PC-3 (cell line): ENCODE results near the gene ELMOD1. TPM values are rescaled to one million over a fixed set of nuclear protein-coding genes. Genes with fewer than 3 reads are reported as not detected.
A peak's percentile ranks its signal among the peaks of the same experiment; 100 is the strongest.

Source experiments
- ATAC-seq: fragments of 200-7000 bp; cut with Tn5 transposase; 2 replicates; pipeline ENCODE4 v1.9.1; 2020; ENCODE audit warnings: mild to moderate bottlenecking, moderate library complexity
- BruUV-seq: library from RNA; stranded (reverse); fragments of 400-500 nt; replicated peaks from 2 replicates; lab custom pipeline; 2021; lab: Mats Ljungman, UMichigan
- CTCF ChIA-PET: fragments of 300-600 bp; sonication (Branson Sonifier 250); formaldehyde crosslinking; loops from one replicate; lab custom pipeline; 2022; ENCODE audit warnings: antibody characterized with exemption; lab: Charles Lee
- POLR2A ChIA-PET: fragments of 300-600 bp; sonication (Branson Sonifier 250); formaldehyde crosslinking; loops from one replicate; lab custom pipeline; 2022; ENCODE audit warnings: antibody characterized with exemption; ENCODE audit not compliant: unreplicated experiment; lab: Charles Lee
- DNase-seq: peaks from one replicate; pipeline ENCODE4 v3.0.0-alpha.2; 2015
- H2AFZ ChIP-seq: fragments of 300-600 bp; sonication (generic); 2 replicates; pipeline ENCODE4 v1.6.0; 2016; ENCODE audit warnings: antibody characterized with exemption, low read length
- H3F3A ChIP-seq: fragments of 300-600 bp; sonication (generic); one replicate; pipeline ENCODE4 v1.6.0; 2017; ENCODE audit warnings: antibody characterized with exemption, low read length, control low read depth, mild to moderate bottlenecking; ENCODE audit not compliant: unreplicated experiment
- H3K27ac ChIP-seq: fragments of 300-600 bp; sonication (generic); 2 replicates; pipeline ENCODE4 v1.5.1; 2016; ENCODE audit warnings: mild to moderate bottlenecking, low read length
- H3K27me3 ChIP-seq: fragments of 300-600 bp; sonication (generic); 2 replicates; pipeline ENCODE4 v1.6.1; 2016; ENCODE audit warnings: low read length, mixed read lengths
- H3K36me3 ChIP-seq: fragments of 300-600 bp; sonication (generic); 2 replicates; pipeline ENCODE4 v1.6.1; 2016; ENCODE audit warnings: low read depth, mixed run types, low read length, mixed read lengths
- H3K4me1 ChIP-seq: fragments of 300-600 bp; sonication (generic); 2 replicates; pipeline ENCODE4 v1.5.1; 2016; ENCODE audit warnings: low read length; ENCODE audit not compliant: insufficient read depth
- H3K4me2 ChIP-seq: fragments of 300-600 bp; sonication (generic); 2 replicates; pipeline ENCODE4 v1.6.0; 2016; ENCODE audit warnings: low read length
- H3K4me3 ChIP-seq: fragments of 300-600 bp; sonication (generic); 2 replicates; pipeline ENCODE4 v1.5.1; 2016; ENCODE audit warnings: mild to moderate bottlenecking, low read length, mixed read lengths
- H3K79me2 ChIP-seq: fragments of 300-600 bp; sonication (generic); 2 replicates; pipeline ENCODE4 v1.6.1; 2017; ENCODE audit warnings: low read length, mixed read lengths
- H3K9ac ChIP-seq: fragments of 300-600 bp; sonication (generic); 2 replicates; pipeline ENCODE4 v1.6.0; 2016; ENCODE audit warnings: mild to moderate bottlenecking, low read length
- H3K9me2 ChIP-seq: fragments of 300-600 bp; sonication (generic); replicated peaks from 2 replicates; pipeline ENCODE4 v1.6.1; 2016; ENCODE audit warnings: mixed run types, low read length, mixed read lengths
- H3K9me3 ChIP-seq: fragments of 300-600 bp; sonication (generic); 2 replicates; pipeline ENCODE4 v1.6.1; 2016; ENCODE audit warnings: low read length, mixed read lengths
- H4K20me1 ChIP-seq: fragments of 300-600 bp; sonication (generic); 2 replicates; pipeline ENCODE4 v1.6.1; 2016; ENCODE audit warnings: low read length, mixed read lengths
- CTCF ChIP-seq: fragments of 300-600 bp; sonication (generic); conservative IDR thresholded peaks from 2 replicates; pipeline ENCODE4 v1.5.1; 2017; ENCODE audit warnings: antibody characterized with exemption, low read depth, mild to moderate bottlenecking, low read length
- EZH2 ChIP-seq: fragments of 300-600 bp; sonication (generic); IDR thresholded peaks from one replicate; pipeline ENCODE4 v1.6.1; 2017; ENCODE audit warnings: antibody characterized with exemption, mild to moderate bottlenecking, low read length; ENCODE audit not compliant: unreplicated experiment
- EZH2phosphoT487 ChIP-seq: fragments of 300-600 bp; sonication (generic); IDR thresholded peaks from 2 replicates; pipeline ENCODE4 v1.6.1; 2018; ENCODE audit warnings: mild to moderate bottlenecking, antibody characterized with exemption, low read length, borderline replicate concordance
- intact Hi-C: fragments of 100-400 bp; cut with micrococcal nuclease; formaldehyde crosslinking; loops from 2 replicates; pipeline ENCODE4 v1.9.0; 2023
- total RNA-seq: library from RNA; depleted of rRNA; stranded (reverse); fragments of >200 nt; gene quantifications from 2 replicates; pipeline ENCODE4 v1.2.3, GENCODE V29; 2014

The ELMOD1 gene
- total RNA-seq, 1 experiment from 2014 or later = not detected

DNA sequence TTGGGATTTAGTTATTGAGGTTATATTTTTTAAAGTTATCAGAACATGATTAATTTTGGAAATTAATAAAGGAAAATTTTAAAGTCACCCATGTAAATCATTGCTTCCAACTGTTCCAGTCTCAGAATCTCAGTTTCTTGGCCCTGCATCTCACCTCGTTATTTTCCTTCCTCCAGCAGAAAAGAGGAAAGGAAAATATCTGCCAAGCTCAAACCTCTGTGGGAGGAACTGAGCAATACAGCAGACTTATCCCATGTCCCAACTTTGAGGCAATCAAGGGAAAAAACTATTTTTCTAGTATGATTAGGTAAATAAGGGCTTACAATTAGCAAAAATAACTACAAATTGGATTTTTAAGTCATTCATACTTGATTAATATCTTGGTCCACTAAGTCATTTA, 30.1 kb downstream of the ELMOD1 start:
- Histone ChIP-seq H3K9me3 (no peaks in the 10 kb centered on the region), H4K20me1 (0 out of 2 replicates have a peak, but pooled peaks cover 6% of the 10 kb centered on the region), H3K9me2 (no peaks in the 10 kb centered on the region), H3K79me2 (no peaks in the 10 kb centered on the region), H3K4me3 (no peak overlapping the region), H2AFZ (no peak overlapping the region), H3F3A (no peaks in the 10 kb centered on the region), H3K4me2 (no peak overlapping the region), H3K27ac (no peak overlapping the region), H3K36me3 (no peaks in the 10 kb centered on the region), H3K27me3 (peaks cover 97% of the 10 kb centered on the region), H3K4me1 (no peaks in the 10 kb centered on the region), H3K9ac (no peak overlapping the region)
- ATAC-seq = no peak
- no TSS peak for BruUV-seq
- ChIA-PET POLR2A (no interaction called here), CTCF (no interaction called here)
- intact Hi-C loops = no loop called here
- TF ChIP-seq EZH2 (no peak), CTCF (no peak), EZH2phosphoT487 (no peak)
- no peak for DNase-seq

DNA sequence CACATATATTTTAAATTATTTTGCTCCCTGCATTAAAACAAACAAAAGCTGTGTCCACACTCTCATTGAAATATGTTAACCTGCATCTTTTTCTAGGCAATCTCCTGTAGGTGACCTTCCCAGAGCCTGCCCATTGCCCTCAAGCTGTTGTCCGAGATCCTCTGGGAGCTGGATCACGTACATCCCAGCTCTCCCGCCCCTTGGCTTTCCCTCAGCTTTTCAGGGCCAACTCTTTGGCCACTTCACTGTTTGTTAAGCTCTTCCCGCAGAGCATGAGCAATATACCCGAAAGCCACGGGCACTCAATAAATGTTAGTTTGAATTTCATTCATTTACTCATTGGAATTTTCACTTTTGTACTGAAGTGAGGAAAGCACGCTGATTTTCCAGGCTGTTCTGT, 32.2 kb downstream of the ELMOD1 start:
- POLR2A ChIA-PET = no interaction called here
- no peak overlapping the region for H2AFZ ChIP-seq
- ATAC-seq (peak; percentile 38; the same call in 1 of the 2 replicates), DNase-seq (peak; percentile 39)
- H3K27ac ChIP-seq = no peak overlapping the region
- H3K9ac ChIP-seq = no peak overlapping the region
- CTCF ChIA-PET = no interaction called here
- no peaks in the 10 kb centered on the region for H3K9me2 ChIP-seq
- no peaks in the 10 kb centered on the region for H3K79me2 ChIP-seq
- no peak for TF ChIP-seq EZH2
- TF ChIP-seq CTCF = no peak
- no peak for TF ChIP-seq EZH2phosphoT487
- H4K20me1 ChIP-seq = 0 out of 2 replicates have a peak, but pooled peaks cover 6% of the 10 kb centered on the region
- intact Hi-C loops = no loop called here
- H3K27me3 ChIP-seq = peaks cover 93% of the 10 kb centered on the region
- no peak overlapping the region for H3K4me2 ChIP-seq
- H3F3A ChIP-seq = no peaks in the 10 kb centered on the region
- H3K9me3 ChIP-seq = no peaks in the 10 kb centered on the region
- no peaks in the 10 kb centered on the region for H3K36me3 ChIP-seq
- H3K4me3 ChIP-seq = no peak overlapping the region
- no TSS peak for BruUV-seq
- no peaks in the 10 kb centered on the region for H3K4me1 ChIP-seq

DNA sequence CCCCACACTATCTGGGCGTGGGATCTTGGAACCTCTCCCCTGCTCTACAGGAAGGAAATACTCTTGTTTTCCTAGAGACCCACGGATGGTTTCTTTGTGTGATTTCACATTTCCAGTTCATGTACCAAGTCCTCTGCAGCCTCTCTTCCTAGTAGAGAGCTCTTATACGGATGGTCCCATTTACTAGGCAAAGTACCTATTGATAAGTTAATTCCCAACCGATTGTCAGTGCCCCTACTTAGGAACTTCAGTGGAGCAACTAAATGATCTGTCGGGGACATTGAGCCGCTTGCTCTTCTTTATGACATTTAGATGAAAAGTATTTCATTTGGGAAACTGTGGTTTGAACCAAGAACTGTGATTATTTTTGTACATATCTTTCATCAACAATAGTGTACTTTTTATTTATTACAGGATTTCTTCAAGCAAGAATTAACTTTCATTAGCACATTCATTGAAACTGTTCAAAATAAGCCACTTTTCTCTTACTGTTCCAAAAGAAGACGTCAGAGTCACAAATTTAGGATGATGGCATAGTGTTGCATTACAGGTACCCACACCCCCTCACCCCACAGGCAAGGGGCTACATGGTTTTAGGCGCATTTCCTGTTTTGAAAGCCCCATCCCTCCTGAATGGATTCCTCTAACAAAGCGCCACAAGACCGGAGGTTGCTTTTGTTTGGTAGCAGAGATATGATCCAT, 34.2 kb downstream of the ELMOD1 start:
- ChIA-PET CTCF (no interaction called here), POLR2A (no interaction called here)
- no peaks in the 10 kb centered on the region for H3K9me2 ChIP-seq
- H2AFZ ChIP-seq = no peak overlapping the region
- DNase-seq (no peak), ATAC-seq (no peak)
- no peaks in the 10 kb centered on the region for H3K4me1 ChIP-seq
- H3K9ac ChIP-seq = no peak overlapping the region
- no peaks in the 10 kb centered on the region for H3K36me3 ChIP-seq
- H3F3A ChIP-seq = no peaks in the 10 kb centered on the region
- peaks cover 91% of the 10 kb centered on the region for H3K27me3 ChIP-seq
- intact Hi-C loops = no loop called here
- H3K9me3 ChIP-seq = no peaks in the 10 kb centered on the region
- H3K4me2 ChIP-seq = no peak overlapping the region
- no peak overlapping the region for H3K4me3 ChIP-seq
- BruUV-seq = no TSS peak
- no peak for TF ChIP-seq CTCF
- peak; percentile 65; the same call in 1 of the 2 replicates for TF ChIP-seq EZH2phosphoT487
- peak; percentile 41 for TF ChIP-seq EZH2
- no peaks in the 10 kb centered on the region for H3K79me2 ChIP-seq
- H3K27ac ChIP-seq = no peak overlapping the region
- H4K20me1 ChIP-seq = 0 out of 2 replicates have a peak, but pooled peaks cover 6% of the 10 kb centered on the region
